ENCODE results near the gene COX19. TPM values are rescaled to one million over a fixed set of nuclear protein-coding genes. Genes with fewer than 3 reads are reported as not detected.

COX19 gene
- total and polyA plus RNA-seq, 2 donors from 2014 or later = 4.8 to 14.7 TPM

GRCh38 chr7:920351-921070 lies 54.8 kb downstream of the COX19 start:
- intact Hi-C loops (cut with DNase I) = no loop called here
- Histone ChIP-seq H3K4me1 (ENCODE audit: control insufficient read depth in 2 of 3, insufficient read depth in 2 of 3, low read depth in 1 of 3, low read length in 3 of 3) (peaks cover 0 to 8% (median 5%) of the 10 kb centered on the region in 3 donors), H3K27ac (ENCODE audit: low read depth in 2 of 2, low read length in 2 of 2) (no peak overlapping the region), H3K36me3 (ENCODE audit: control insufficient read depth in 2 of 3, insufficient read depth in 3 of 3, low read length in 3 of 3) (no peaks in the 10 kb centered on the region), H3K9me3 (ENCODE audit: control insufficient read depth in 2 of 3, insufficient read depth in 1 of 3, low read length in 3 of 3) (no peaks in the 10 kb centered on the region), H3K4me3 (ENCODE audit: low read length in 3 of 3) (no peak overlapping the region), H3K27me3 (ENCODE audit: control insufficient read depth, insufficient read depth, low read length) (no peaks in the 10 kb centered on the region), H3K9ac (ENCODE audit: low read length in 3 of 3) (no peak overlapping the region)
- TF ChIP-seq CTCF (IDR thresholded peaks at IDR 0.05; ENCODE audit: borderline replicate concordance, extremely low read depth, insufficient read depth) = no peak
- FAIRE-seq = no peak
- DNase-seq = peak in 2 of 5 donors; percentile 37 to 75

GRCh38 chr7:919924-920341 lies 55.4 kb downstream of the COX19 start:
- H3K9ac ChIP-seq (ENCODE audit: low read length in 3 of 3) = no peak overlapping the region
- peak in 2 of 5 donors; percentile 33 to 65 for DNase-seq
- H3K27ac ChIP-seq (ENCODE audit: low read depth in 2 of 2, low read length in 2 of 2) = no peak overlapping the region
- H3K4me3 ChIP-seq (ENCODE audit: low read length in 3 of 3) = no peak overlapping the region
- FAIRE-seq = no peak
- no peaks in the 10 kb centered on the region for H3K27me3 ChIP-seq (ENCODE audit: control insufficient read depth, insufficient read depth, low read length)
- no peaks in the 10 kb centered on the region for H3K36me3 ChIP-seq (ENCODE audit: control insufficient read depth in 2 of 3, insufficient read depth in 3 of 3, low read length in 3 of 3)
- intact Hi-C loops (cut with DNase I) = no loop called here
- no peaks in the 10 kb centered on the region for H3K9me3 ChIP-seq (ENCODE audit: control insufficient read depth in 2 of 3, insufficient read depth in 1 of 3, low read length in 3 of 3)
- peaks cover 0 to 13% (median 5%) of the 10 kb centered on the region in 3 donors for H3K4me1 ChIP-seq (ENCODE audit: control insufficient read depth in 2 of 3, insufficient read depth in 2 of 3, low read depth in 1 of 3, low read length in 3 of 3)
- no peak for TF ChIP-seq CTCF (IDR thresholded peaks at IDR 0.05; ENCODE audit: borderline replicate concordance, extremely low read depth, insufficient read depth)

- Histone ChIP-seq H3K9me3 (ENCODE audit: control insufficient read depth in 2 of 3, insufficient read depth in 1 of 3, low read length in 3 of 3) (no peaks in the 10 kb centered on the region), H3K9ac (ENCODE audit: low read length in 3 of 3) (no peak overlapping the region), H3K27me3 (ENCODE audit: control insufficient read depth, insufficient read depth, low read length) (no peaks in the 10 kb centered on the region), H3K27ac (ENCODE audit: low read depth in 2 of 2, low read length in 2 of 2) (no peak overlapping the region), H3K36me3 (ENCODE audit: control insufficient read depth in 2 of 3, insufficient read depth in 3 of 3, low read length in 3 of 3) (no peaks in the 10 kb centered on the region), H3K4me1 (ENCODE audit: control insufficient read depth in 2 of 3, insufficient read depth in 2 of 3, low read depth in 1 of 3, low read length in 3 of 3) (peaks cover 0 to 15% (median 5%) of the 10 kb centered on the region in 3 donors), H3K4me3 (ENCODE audit: low read length in 3 of 3) (no peak overlapping the region)
- no peak for TF ChIP-seq CTCF (IDR thresholded peaks at IDR 0.05; ENCODE audit: borderline replicate concordance, extremely low read depth, insufficient read depth)
- intact Hi-C loops (cut with DNase I) = no loop called here
- FAIRE-seq = no peak
- DNase-seq = peak in 2 of 5 donors; percentile 34 to 58
Observed at GRCh38 chr7:919114-919442, 56.3 kb downstream of the COX19 start.

Data from kidney (tissue), 14 donors.